GM12878 (cell line): Measurements from ENCODE around the gene NUP214.

ENCODE experiments used
- CEBPB ChIP-seq, 2 experiments: fragments of 150-350 bp in 1 of 2; IDR thresholded peaks; 2 replicates each; pipeline ENCODE4 v1.6.1; 2012 to 2014; ENCODE audit warnings: low read depth in 2 of 2, low read length in 2 of 2, borderline replicate concordance in 1 of 2, inconsistent platforms in 1 of 2
- E4F1 ChIP-seq: fragments of 450-650 bp; IDR thresholded peaks from 2 replicates; pipeline ENCODE4 v1.6.1; 2018; ENCODE audit warnings: borderline replicate concordance, mild to moderate bottlenecking; ENCODE audit not compliant: partially characterized antibody
- POLR2A ChIP-seq: IDR thresholded peaks from 2 replicates; pipeline ENCODE4 v1.6.1; 2011; ENCODE audit warnings: low read depth, mild to moderate bottlenecking, low read length
- POLR2AphosphoS5 ChIP-seq: IDR thresholded peaks from 2 replicates; pipeline ENCODE4 v1.6.1; 2011; ENCODE audit warnings: mild to moderate bottlenecking, low read length, inconsistent platforms
- REST ChIP-seq: IDR thresholded peaks from 2 replicates; pipeline ENCODE4 v1.6.1; 2012; ENCODE audit warnings: mild to moderate bottlenecking, low read depth, low read length
- SRF ChIP-seq, 2 experiments: IDR thresholded peaks; 2 replicates each; pipeline ENCODE4 v1.6.1; 2011; ENCODE audit warnings: low read depth in 2 of 2, low read length in 2 of 2, mild to moderate bottlenecking in 1 of 2, moderate library complexity in 1 of 2
- STAT3 ChIP-seq: IDR thresholded peaks from 2 replicates; pipeline ENCODE4 v1.6.1; 2011; ENCODE audit warnings: low read depth, low read length, improper control_type of control experiment
- ZBTB33 ChIP-seq: fragments of 450-650 bp; IDR thresholded peaks from 2 replicates; pipeline ENCODE4 v1.6.1; 2017; ENCODE audit warnings: mild to moderate bottlenecking
- ZNF207 ChIP-seq: fragments of 450-650 bp; IDR thresholded peaks from 2 replicates; pipeline ENCODE4 v1.6.1; 2014; ENCODE audit warnings: antibody characterized with exemption, mild to moderate bottlenecking, borderline replicate concordance
- TF ChIP-seq, protein P1 (sequence below), 3 experiments: IDR thresholded peaks in 2 of 3; conservative IDR thresholded peaks in 1 of 3; 2 replicates each; pipeline ENCODE4 v1.5.1; 2011; ENCODE audit warnings: low read depth in 3 of 3, low read length in 3 of 3, mild to moderate bottlenecking in 3 of 3, control low read depth in 2 of 3, moderate library complexity in 2 of 3, inconsistent platforms in 1 of 3, mixed read lengths in 1 of 3; ENCODE audit not compliant: control insufficient read depth in 2 of 3, insufficient read depth in 1 of 3; ENCODE audit errors: extremely low read depth in 1 of 3
- TF ChIP-seq, protein P2 (sequence below): IDR thresholded peaks from 2 replicates; pipeline ENCODE4 v1.6.1; 2011; ENCODE audit warnings: borderline replicate concordance, low read depth, mild to moderate bottlenecking, moderate library complexity, mixed read lengths, low read length; ENCODE audit not compliant: insufficient read depth; ENCODE audit errors: extremely low read length
- TF ChIP-seq, protein P3 (sequence below): IDR thresholded peaks from 2 replicates; pipeline ENCODE4 v1.6.1; 2012; ENCODE audit warnings: low read depth, low read length, improper control_type of control experiment

DNA sequence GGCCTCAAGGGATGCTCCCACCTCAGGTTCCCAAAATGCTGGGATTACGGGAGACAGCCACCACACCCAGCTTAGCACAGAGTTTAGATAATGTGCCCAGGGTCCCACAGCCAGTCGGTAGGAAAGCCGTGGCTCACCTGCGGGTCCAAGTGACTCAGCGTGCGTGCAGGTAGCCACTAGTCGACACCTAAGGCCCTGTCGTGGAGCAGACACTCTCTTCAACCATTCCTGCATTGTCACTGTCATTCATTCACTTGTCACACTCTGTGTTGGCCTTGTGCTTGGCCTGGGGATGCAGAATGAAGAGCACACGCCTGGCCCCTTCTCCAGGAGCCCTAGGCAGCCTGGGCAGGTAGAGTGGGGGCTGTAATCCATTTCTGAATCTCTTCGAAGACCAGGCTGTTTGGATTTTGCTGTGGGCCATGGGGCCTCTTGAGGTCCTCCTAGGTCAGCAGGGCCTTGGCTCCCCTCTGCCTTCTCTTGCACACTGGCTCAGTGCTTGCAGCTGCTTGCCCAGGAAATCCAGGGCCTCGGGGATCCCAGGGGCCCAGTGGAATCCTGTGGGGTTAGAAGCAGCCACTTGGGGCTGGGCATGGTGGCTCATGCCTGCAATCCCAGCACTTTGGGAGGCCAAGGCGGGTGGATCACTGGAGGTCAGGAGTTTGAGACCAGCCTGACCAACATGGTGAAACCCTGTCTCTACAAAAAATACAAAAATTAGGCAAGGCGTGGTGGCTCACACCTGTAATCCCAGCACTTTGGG, 35.2 kb upstream of the NUP214 start:
- TF ChIP-seq, protein P1, sequence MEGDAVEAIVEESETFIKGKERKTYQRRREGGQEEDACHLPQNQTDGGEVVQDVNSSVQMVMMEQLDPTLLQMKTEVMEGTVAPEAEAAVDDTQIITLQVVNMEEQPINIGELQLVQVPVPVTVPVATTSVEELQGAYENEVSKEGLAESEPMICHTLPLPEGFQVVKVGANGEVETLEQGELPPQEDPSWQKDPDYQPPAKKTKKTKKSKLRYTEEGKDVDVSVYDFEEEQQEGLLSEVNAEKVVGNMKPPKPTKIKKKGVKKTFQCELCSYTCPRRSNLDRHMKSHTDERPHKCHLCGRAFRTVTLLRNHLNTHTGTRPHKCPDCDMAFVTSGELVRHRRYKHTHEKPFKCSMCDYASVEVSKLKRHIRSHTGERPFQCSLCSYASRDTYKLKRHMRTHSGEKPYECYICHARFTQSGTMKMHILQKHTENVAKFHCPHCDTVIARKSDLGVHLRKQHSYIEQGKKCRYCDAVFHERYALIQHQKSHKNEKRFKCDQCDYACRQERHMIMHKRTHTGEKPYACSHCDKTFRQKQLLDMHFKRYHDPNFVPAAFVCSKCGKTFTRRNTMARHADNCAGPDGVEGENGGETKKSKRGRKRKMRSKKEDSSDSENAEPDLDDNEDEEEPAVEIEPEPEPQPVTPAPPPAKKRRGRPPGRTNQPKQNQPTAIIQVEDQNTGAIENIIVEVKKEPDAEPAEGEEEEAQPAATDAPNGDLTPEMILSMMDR (IDR thresholded peaks at IDR 0.05 in 2 of 3, conservative IDR thresholded peaks at IDR 0.05 in 1 of 3; ENCODE audit: control insufficient read depth in 2 of 3, extremely low read depth in 1 of 3, insufficient read depth in 1 of 3, low read depth in 3 of 3, low read length in 3 of 3) = no peak
- TF ChIP-seq POLR2A (no peak), REST (no peak), POLR2AphosphoS5 (no peak), CEBPB (IDR thresholded peaks at IDR 0.05; ENCODE audit: borderline replicate concordance in 1 of 2, low read depth in 2 of 2, low read length in 2 of 2) (no peak), SRF (IDR thresholded peaks at IDR 0.05; ENCODE audit: low read depth in 2 of 2, low read length in 2 of 2) (no peak), ZNF207 (no peak), ZBTB33 (no peak), STAT3 (no peak), E4F1 (no peak)
- TF ChIP-seq, protein P2, sequence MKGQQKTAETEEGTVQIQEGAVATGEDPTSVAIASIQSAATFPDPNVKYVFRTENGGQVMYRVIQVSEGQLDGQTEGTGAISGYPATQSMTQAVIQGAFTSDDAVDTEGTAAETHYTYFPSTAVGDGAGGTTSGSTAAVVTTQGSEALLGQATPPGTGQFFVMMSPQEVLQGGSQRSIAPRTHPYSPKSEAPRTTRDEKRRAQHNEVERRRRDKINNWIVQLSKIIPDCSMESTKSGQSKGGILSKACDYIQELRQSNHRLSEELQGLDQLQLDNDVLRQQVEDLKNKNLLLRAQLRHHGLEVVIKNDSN = no peak
- TF ChIP-seq, protein P3, sequence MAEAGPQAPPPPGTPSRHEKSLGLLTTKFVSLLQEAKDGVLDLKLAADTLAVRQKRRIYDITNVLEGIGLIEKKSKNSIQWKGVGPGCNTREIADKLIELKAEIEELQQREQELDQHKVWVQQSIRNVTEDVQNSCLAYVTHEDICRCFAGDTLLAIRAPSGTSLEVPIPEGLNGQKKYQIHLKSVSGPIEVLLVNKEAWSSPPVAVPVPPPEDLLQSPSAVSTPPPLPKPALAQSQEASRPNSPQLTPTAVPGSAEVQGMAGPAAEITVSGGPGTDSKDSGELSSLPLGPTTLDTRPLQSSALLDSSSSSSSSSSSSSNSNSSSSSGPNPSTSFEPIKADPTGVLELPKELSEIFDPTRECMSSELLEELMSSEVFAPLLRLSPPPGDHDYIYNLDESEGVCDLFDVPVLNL = no peak
